ENCODE results near the gene COX17. TPM values are rescaled to one million over a fixed set of nuclear protein-coding genes. Genes with fewer than 3 reads are reported as not detected.

Gene COX17
- total RNA-seq, 1 donor from 2014 or later = 21.1 TPM

DNA sequence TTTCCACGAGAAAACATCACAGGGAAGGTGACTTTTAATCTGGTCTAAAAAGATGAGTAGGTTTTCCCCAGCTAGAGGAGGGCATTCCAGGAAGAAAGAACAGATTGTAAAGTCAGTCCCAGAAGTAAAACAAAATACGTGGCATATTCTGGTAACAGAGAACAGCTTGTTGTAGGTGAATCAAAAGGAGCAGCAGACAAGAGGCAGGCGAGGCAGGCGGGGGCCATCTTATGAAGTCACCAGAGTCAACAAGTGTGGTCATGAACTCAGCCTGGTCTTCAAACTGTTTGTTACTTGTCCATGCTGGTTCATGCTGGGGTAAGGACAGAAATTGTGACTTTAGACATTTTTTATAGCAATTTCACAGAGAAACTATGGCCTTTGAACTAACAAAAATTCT is 12.8 kb downstream of the COX17 start:
- Mint-ChIP-seq H3K36me3 (ENCODE audit: low read depth) (no peaks in the 10 kb centered on the region), H3K4me3 (ENCODE audit: unreplicated experiment) (no peak overlapping the region), H3K27ac (ENCODE audit: unreplicated experiment) (no peak overlapping the region), H3K27me3 (ENCODE audit: low read depth) (no peaks in the 10 kb centered on the region), H3K9me3 (ENCODE audit: low read depth) (no peaks in the 10 kb centered on the region), H3K4me1 (ENCODE audit: low read depth) (peaks cover 9% of the 10 kb centered on the region)
- no peak for DNase-seq (ENCODE audit: low spot score)
- TF ChIP-seq, protein P1, sequence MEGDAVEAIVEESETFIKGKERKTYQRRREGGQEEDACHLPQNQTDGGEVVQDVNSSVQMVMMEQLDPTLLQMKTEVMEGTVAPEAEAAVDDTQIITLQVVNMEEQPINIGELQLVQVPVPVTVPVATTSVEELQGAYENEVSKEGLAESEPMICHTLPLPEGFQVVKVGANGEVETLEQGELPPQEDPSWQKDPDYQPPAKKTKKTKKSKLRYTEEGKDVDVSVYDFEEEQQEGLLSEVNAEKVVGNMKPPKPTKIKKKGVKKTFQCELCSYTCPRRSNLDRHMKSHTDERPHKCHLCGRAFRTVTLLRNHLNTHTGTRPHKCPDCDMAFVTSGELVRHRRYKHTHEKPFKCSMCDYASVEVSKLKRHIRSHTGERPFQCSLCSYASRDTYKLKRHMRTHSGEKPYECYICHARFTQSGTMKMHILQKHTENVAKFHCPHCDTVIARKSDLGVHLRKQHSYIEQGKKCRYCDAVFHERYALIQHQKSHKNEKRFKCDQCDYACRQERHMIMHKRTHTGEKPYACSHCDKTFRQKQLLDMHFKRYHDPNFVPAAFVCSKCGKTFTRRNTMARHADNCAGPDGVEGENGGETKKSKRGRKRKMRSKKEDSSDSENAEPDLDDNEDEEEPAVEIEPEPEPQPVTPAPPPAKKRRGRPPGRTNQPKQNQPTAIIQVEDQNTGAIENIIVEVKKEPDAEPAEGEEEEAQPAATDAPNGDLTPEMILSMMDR (IDR thresholded peaks at IDR 0.05) = no peak

DNA sequence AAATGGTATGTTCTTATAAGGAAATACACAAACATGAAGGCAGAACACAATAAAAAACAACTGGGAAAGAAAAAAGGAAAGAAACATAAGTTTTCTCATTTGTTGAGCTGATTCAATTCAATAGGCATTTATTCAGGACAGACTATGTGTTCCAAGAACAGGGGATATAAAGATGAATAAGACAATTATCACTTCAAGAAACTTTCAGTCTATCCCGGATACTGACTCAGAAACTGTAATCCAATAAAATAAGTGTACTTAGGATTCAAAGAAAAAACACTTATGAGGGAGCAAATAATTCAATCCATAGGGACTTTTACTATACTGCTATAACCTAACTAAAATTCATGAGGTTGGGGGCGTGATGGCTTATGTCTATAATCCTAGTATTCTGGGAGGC is 13.3 kb downstream of the COX17 start:
- TF ChIP-seq, protein P1 (IDR thresholded peaks at IDR 0.05) = no peak
- Mint-ChIP-seq H3K27ac (ENCODE audit: unreplicated experiment) (no peak overlapping the region), H3K27me3 (ENCODE audit: low read depth) (no peaks in the 10 kb centered on the region), H3K4me3 (ENCODE audit: unreplicated experiment) (no peak overlapping the region), H3K9me3 (ENCODE audit: low read depth) (no peaks in the 10 kb centered on the region), H3K4me1 (ENCODE audit: low read depth) (peaks cover 9% of the 10 kb centered on the region), H3K36me3 (ENCODE audit: low read depth) (no peaks in the 10 kb centered on the region)
- DNase-seq (ENCODE audit: low spot score) = no peak

DNA sequence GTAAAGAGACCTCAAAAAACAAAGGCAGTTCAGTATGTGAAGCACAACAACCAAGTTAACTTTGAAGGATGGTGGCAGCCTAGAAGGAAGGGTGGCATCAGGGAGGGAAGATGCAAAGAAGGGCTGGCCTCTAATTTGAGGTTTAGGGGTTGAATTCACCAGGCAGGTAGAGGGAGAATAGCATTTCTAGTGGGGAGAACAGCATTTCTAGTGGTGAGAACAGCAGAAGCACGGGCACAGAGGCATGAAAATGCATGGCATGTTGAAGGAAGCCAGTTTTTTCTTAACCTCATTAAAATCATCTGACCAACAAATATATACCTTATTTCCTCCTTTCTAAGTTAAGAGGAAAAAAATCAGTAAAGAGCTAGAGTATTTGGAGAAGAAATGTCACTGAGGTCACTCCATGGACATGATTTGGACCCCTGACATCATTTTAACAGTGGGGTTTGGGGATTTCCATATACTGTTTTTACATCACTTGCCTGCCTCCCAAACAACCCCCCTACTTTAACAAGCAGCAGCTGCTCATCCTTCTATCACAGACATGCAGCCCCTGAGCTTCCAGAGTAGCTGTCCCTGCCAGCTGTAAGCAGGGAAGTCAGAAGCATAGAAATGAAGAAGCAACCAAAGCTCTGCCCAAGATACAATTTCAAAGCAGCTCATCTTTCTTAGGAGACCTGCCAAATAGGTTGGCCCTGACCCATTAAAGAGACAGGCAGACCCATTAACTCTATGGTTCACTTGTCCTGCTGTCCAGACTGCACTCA is 14.4 kb downstream of the COX17 start:
- no peak for DNase-seq (ENCODE audit: low spot score)
- no peaks in the 10 kb centered on the region for H3K36me3 Mint-ChIP-seq (ENCODE audit: low read depth)
- no peaks in the 10 kb centered on the region for H3K27me3 Mint-ChIP-seq (ENCODE audit: low read depth)
- no peaks in the 10 kb centered on the region for H3K9me3 Mint-ChIP-seq (ENCODE audit: low read depth)
- H3K4me1 Mint-ChIP-seq (ENCODE audit: low read depth) = peaks cover 9% of the 10 kb centered on the region
- no peak overlapping the region for H3K27ac Mint-ChIP-seq (ENCODE audit: unreplicated experiment)
- TF ChIP-seq, protein P1 (IDR thresholded peaks at IDR 0.05) = peak; percentile 8
- H3K4me3 Mint-ChIP-seq (ENCODE audit: unreplicated experiment) = no peak overlapping the region

DNA sequence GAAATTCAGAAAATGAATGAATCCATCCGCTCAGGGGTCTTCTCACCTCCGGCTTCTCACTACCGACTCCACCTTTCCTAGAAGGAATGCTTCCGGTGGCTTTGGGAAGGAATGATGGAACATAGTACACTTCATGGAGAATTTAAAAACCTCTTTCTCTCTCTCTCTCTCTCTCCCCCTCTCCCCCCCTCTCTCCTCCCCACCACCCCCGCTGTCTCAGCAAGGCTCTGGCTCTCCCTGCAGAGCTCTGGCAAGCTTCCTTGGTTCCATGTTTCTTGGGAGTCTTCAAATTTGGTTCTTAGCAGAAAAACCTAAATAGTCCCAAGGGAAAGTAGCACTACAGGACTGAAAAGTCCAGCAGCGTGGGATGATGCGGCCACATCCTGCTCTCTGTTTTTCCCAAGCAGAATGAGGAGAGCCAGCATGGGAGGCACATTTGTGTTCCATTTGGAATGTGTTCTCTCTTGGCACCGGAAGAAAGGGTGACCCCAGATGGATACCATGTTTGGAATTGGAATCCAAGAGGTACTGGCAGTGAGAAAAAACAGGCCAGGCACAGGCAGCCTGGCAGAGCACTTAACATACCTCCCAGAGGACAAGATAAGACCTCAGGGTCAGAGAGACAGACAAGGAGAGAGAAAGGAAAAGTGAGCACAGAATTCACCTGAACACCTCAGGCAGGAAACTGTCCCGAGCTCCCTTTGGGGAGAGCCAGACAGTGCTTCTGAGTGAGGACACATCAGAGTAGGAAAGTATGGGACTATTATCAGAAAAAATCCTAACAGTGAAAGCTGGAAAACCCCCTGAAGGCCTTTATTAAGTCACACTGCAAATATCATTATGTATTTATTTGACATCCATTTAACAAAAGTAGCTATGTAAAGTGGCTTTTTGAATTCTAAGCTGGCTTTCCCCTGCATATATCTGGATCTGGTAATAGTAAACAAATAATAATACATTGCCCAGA is 16.4 kb downstream of the COX17 start, which contains the start of gene POPDC2:
Gene POPDC2, minus strand, starts transcription at position 116 of the 967 bp plus-strand sequence. CDS start 166 bp downstream, outside the sequence.
- Mint-ChIP-seq H3K36me3 (ENCODE audit: low read depth) (no peaks in the 10 kb centered on the region), H3K27me3 (ENCODE audit: low read depth) (no peaks in the 10 kb centered on the region), H3K4me1 (ENCODE audit: low read depth) (peaks cover 9% of the 10 kb centered on the region), H3K9me3 (ENCODE audit: low read depth) (no peaks in the 10 kb centered on the region), H3K27ac (ENCODE audit: unreplicated experiment) (peak within 1 kb of the TSS; percentile 46), H3K4me3 (ENCODE audit: unreplicated experiment) (no peak within 1 kb of the TSS)
- TF ChIP-seq, protein P1 (IDR thresholded peaks at IDR 0.05) = no peak
- no peak for DNase-seq (ENCODE audit: low spot score)
